ENCODE data around the gene PHRF1. TPM values are rescaled to one million over a fixed set of nuclear protein-coding genes. Genes with fewer than 3 reads are reported as not detected.

The PHRF1 gene
- polyA plus RNA-seq, 1 donor from 2014 or later: 8.5 TPM

DNA sequence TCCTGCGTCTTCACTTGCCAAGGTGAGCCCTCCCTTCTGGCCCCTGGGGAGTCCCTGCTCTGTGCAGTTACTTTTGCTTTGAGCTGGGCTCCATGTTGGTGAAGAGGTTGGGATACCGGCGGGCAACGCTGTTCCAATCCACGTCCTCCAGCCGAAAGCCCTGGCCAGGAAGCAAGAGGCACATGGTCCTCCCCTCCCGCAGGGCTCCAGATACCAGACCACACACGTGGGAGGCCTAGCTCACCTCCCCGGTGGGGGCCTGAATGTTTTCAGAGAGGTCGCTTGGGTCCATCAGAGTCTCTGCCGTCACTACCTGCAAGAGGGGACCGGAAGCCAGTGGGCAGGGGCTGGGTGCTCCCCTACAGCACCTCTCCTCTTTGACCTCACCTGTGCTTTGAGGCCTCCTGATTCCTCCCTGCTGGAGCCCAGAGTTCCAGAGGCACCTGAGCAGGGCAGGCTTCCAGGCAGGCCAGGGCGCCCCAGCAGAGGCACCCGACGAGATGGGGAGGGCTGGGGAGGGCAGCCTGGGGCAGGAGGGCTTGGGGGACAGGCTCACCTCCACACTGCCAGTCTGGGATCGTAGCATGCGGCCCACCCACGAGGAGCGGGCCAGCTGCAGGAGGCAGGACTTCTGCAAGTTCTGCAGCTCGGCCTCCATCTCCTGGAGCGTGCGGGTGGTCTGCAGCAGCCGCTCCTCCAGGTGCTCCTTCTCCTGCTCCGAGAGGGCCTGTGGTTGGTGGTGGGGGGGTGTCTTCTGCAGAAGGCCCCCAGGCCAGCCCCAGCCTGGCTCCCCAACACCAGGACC, 18.7 kb upstream of the PHRF1 start (continued):
- no peak for TF ChIP-seq SMC3 (conservative IDR thresholded peaks at IDR 0.05; ENCODE audit: poor library complexity)

DNA sequence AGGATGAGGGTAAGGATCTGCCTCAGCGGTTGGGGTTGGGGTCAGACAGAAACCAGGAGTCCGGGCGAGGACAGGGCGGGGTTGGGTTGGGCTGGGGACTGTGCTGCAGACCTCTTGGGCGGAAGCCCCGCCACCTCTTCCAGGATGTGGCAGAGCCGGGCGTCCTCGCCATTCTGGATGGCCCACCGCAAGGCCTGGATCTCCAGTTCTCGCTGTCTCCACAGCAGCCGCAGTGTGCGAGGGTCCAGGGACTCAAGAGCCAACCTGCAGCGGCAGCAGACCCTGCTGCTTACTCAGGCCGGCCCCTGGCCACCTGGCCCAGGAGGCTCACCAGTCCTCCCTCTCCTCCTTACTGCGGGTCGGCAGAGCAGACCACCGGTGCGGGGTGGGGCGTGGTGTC, 17.8 kb upstream of the PHRF1 start:
- no peak overlapping the region for H3K27ac ChIP-seq (ENCODE audit: low read length)
- H3K27me3 ChIP-seq (ENCODE audit: insufficient read depth, low read depth, low read length): peaks cover 41% of the 10 kb centered on the region
- no peaks in the 10 kb centered on the region for H3K9me2 ChIP-seq (ENCODE audit: insufficient read depth, low read length)
- H3K4me2 ChIP-seq (ENCODE audit: low read length): no peak overlapping the region
- H3K4me3 ChIP-seq (ENCODE audit: low read length): no peak overlapping the region
- H2AFZ ChIP-seq (ENCODE audit: low read depth, low read length): no peak overlapping the region
- H3K9me3 ChIP-seq (ENCODE audit: low read length): no peaks in the 10 kb centered on the region
- TF ChIP-seq, protein P1, sequence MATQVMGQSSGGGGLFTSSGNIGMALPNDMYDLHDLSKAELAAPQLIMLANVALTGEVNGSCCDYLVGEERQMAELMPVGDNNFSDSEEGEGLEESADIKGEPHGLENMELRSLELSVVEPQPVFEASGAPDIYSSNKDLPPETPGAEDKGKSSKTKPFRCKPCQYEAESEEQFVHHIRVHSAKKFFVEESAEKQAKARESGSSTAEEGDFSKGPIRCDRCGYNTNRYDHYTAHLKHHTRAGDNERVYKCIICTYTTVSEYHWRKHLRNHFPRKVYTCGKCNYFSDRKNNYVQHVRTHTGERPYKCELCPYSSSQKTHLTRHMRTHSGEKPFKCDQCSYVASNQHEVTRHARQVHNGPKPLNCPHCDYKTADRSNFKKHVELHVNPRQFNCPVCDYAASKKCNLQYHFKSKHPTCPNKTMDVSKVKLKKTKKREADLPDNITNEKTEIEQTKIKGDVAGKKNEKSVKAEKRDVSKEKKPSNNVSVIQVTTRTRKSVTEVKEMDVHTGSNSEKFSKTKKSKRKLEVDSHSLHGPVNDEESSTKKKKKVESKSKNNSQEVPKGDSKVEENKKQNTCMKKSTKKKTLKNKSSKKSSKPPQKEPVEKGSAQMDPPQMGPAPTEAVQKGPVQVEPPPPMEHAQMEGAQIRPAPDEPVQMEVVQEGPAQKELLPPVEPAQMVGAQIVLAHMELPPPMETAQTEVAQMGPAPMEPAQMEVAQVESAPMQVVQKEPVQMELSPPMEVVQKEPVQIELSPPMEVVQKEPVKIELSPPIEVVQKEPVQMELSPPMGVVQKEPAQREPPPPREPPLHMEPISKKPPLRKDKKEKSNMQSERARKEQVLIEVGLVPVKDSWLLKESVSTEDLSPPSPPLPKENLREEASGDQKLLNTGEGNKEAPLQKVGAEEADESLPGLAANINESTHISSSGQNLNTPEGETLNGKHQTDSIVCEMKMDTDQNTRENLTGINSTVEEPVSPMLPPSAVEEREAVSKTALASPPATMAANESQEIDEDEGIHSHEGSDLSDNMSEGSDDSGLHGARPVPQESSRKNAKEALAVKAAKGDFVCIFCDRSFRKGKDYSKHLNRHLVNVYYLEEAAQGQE (IDR thresholded peaks at IDR 0.05; ENCODE audit: borderline replicate concordance): no peak
- TF ChIP-seq, protein P2, sequence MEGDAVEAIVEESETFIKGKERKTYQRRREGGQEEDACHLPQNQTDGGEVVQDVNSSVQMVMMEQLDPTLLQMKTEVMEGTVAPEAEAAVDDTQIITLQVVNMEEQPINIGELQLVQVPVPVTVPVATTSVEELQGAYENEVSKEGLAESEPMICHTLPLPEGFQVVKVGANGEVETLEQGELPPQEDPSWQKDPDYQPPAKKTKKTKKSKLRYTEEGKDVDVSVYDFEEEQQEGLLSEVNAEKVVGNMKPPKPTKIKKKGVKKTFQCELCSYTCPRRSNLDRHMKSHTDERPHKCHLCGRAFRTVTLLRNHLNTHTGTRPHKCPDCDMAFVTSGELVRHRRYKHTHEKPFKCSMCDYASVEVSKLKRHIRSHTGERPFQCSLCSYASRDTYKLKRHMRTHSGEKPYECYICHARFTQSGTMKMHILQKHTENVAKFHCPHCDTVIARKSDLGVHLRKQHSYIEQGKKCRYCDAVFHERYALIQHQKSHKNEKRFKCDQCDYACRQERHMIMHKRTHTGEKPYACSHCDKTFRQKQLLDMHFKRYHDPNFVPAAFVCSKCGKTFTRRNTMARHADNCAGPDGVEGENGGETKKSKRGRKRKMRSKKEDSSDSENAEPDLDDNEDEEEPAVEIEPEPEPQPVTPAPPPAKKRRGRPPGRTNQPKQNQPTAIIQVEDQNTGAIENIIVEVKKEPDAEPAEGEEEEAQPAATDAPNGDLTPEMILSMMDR (IDR thresholded peaks at IDR 0.05; ENCODE audit: poor library complexity, severe bottlenecking): no peak
- H3K36me3 ChIP-seq (ENCODE audit: insufficient read depth, low read length): no peaks in the 10 kb centered on the region
- H4K20me1 ChIP-seq (ENCODE audit: insufficient read depth): no peaks in the 10 kb centered on the region
- H3K9ac ChIP-seq (ENCODE audit: low read length): no peak overlapping the region
- no peaks in the 10 kb centered on the region for H3K79me2 ChIP-seq (replicated peaks; ENCODE audit: insufficient read depth, low read length)
- H3F3A ChIP-seq (ENCODE audit: insufficient read depth, low read length, poor library complexity, severe bottlenecking): no peaks in the 10 kb centered on the region

DNA sequence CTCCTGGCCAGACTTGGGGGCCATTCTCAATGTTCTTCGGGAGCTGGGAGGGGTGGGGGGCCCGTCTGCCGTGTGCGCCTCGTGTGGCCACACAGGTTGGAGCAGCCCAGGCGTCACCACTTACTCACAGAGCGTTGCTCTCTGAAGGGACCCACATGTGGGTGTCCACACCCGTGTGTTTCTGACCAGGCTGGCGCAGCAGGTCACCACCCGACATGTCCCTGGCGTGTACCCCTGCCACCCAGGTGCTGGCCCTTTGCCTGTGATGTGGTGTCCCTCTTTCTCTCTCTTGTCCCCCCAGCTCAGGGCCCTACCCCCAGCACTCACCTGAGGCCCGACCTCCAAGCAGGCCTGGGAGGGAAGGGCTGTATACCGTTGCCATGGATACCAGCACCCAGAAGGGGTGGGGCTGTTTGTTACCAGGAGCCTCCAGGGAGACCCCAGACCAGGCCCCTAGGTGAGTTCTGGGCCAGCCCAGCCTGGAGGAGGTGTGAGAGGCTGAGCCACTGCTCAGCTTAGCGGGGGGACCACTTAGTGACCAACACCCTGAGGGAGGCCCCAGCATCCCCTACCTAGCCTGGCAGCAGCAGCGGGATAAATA, 17.1 kb upstream of the PHRF1 start:
- H2AFZ ChIP-seq (ENCODE audit: low read depth, low read length): no peak overlapping the region
- no peaks in the 10 kb centered on the region for H3K79me2 ChIP-seq (replicated peaks; ENCODE audit: insufficient read depth, low read length)
- peaks cover 41% of the 10 kb centered on the region for H3K27me3 ChIP-seq (ENCODE audit: insufficient read depth, low read depth, low read length)
- no peaks in the 10 kb centered on the region for H4K20me1 ChIP-seq (ENCODE audit: insufficient read depth)
- H3K9ac ChIP-seq (ENCODE audit: low read length): no peak overlapping the region
- no peaks in the 10 kb centered on the region for H3K36me3 ChIP-seq (ENCODE audit: insufficient read depth, low read length)
- H3K4me3 ChIP-seq (ENCODE audit: low read length): no peak overlapping the region
- H3K4me2 ChIP-seq (ENCODE audit: low read length): no peak overlapping the region
- H3K27ac ChIP-seq (ENCODE audit: low read length): no peak overlapping the region
- no peaks in the 10 kb centered on the region for H3F3A ChIP-seq (ENCODE audit: insufficient read depth, low read length, poor library complexity, severe bottlenecking)
- H3K9me2 ChIP-seq (ENCODE audit: insufficient read depth, low read length): no peaks in the 10 kb centered on the region
- no peaks in the 10 kb centered on the region for H3K9me3 ChIP-seq (ENCODE audit: low read length)
- TF ChIP-seq, protein P2 (IDR thresholded peaks at IDR 0.05; ENCODE audit: poor library complexity, severe bottlenecking): no peak
- TF ChIP-seq POLR2AphosphoS5 (IDR thresholded peaks at IDR 0.05): no peak
- TF ChIP-seq EZH2 (IDR thresholded peaks at IDR 0.05; ENCODE audit: borderline replicate concordance, insufficient read depth, low read length, poor library complexity, severe bottlenecking): no peak
- no peak for TF ChIP-seq MXI1 (conservative IDR thresholded peaks at IDR 0.05; ENCODE audit: poor library complexity, severe bottlenecking)
- TF ChIP-seq TAF1 (IDR thresholded peaks at IDR 0.05; ENCODE audit: low read depth): no peak
- no peak for TF ChIP-seq EP300 (conservative IDR thresholded peaks at IDR 0.05; ENCODE audit: poor library complexity, severe bottlenecking)
- TF ChIP-seq RAD21 (conservative IDR thresholded peaks at IDR 0.05): no peak
- TF ChIP-seq SMC3 (conservative IDR thresholded peaks at IDR 0.05; ENCODE audit: poor library complexity): no peak
- TF ChIP-seq, protein P1 (IDR thresholded peaks at IDR 0.05; ENCODE audit: borderline replicate concordance): no peak
